ENCODE results near the gene EPHB4.
A peak's percentile ranks its signal among the peaks of the same experiment; 100 is the strongest.

Gene EPHB4

GRCh38 chr7:100827330-100828226 lies at the start of gene EPHB4:
Gene EPHB4 (minus strand): TSS chr7:100827523. CDS start chr7:100827030, 493 bp downstream.
- ChIA-PET POLR2A (ENCODE audit: low non-redundant PET) (interaction anchor here (0.6 to 0.7 kb wide), 2 partner anchors 25 to 26 kb away, joined by 3 to 14 read pairs; no protein-coding TSS in a partner anchor), CTCF (interaction anchor here (0.6 to 2.3 kb wide), 6 partner anchors 21 to 108 kb away, joined by 3 to 12 read pairs (median 3); partner anchors contain the start of gene EPO)
- peak; percentile 59 for DNase-seq (ENCODE audit: low spot score)
- TF ChIP-seq CTCF (conservative IDR thresholded peaks at IDR 0.05; ENCODE audit: low read depth): peak; percentile 65
- H3K27ac ChIP-seq: peak within 1 kb of the TSS; percentile 92

- ChIA-PET POLR2A (ENCODE audit: low non-redundant PET) (interaction anchor here (0.7 to 1.2 kb wide), 4 partner anchors 15 to 651 kb away, joined by 3 to 8 read pairs (median 3); partner anchors contain the start of genes TRIM56 and UFSP1), CTCF (interaction anchor here (0.6 to 1.8 kb wide), 4 partner anchors 19 to 785 kb away, joined by 3 to 5 read pairs (median 4); no protein-coding TSS in a partner anchor)
- peak overlapping the region; percentile 100 for H3K27ac ChIP-seq
- no peak for DNase-seq (ENCODE audit: low spot score)
- no peak for TF ChIP-seq CTCF (conservative IDR thresholded peaks at IDR 0.05; ENCODE audit: low read depth)
Measured at GRCh38 chr7:100875356-100875751, 48.0 kb upstream of the EPHB4 start.

GRCh38 chr7:100874577-100875355 lies 47.4 kb upstream of the EPHB4 start, which contains the start of gene SRRT:
Gene SRRT (plus strand): TSS chr7:100875103. CDS start chr7:100875591, 488 bp downstream.
- peak; percentile 97 for DNase-seq (ENCODE audit: low spot score)
- H3K27ac ChIP-seq: peak within 1 kb of the TSS; percentile 100
- POLR2A ChIA-PET (ENCODE audit: low non-redundant PET): interaction anchor here (0.7 to 1.2 kb wide), 3 partner anchors 12 to 38 kb away, joined by 3 to 8 read pairs (median 4); partner anchors contain the start of gene UFSP1
- no peak for TF ChIP-seq CTCF (conservative IDR thresholded peaks at IDR 0.05; ENCODE audit: low read depth)
- CTCF ChIA-PET: interaction anchor here (0.6 to 1.8 kb wide), 3 partner anchors 20 to 784 kb away, joined by 4 to 5 read pairs (median 5); no protein-coding TSS in a partner anchor

GRCh38 chr7:100874300-100874576 lies 46.9 kb upstream of the EPHB4 start:
- ChIA-PET POLR2A (ENCODE audit: low non-redundant PET) (no interaction called here), CTCF (no interaction called here)
- no peak for TF ChIP-seq CTCF (conservative IDR thresholded peaks at IDR 0.05; ENCODE audit: low read depth)
- DNase-seq (ENCODE audit: low spot score): no peak
- peak overlapping the region; percentile 100 for H3K27ac ChIP-seq

GRCh38 chr7:100873599-100874299 lies 46.4 kb upstream of the EPHB4 start:
- CTCF ChIA-PET: no interaction called here
- TF ChIP-seq CTCF (conservative IDR thresholded peaks at IDR 0.05; ENCODE audit: low read depth): no peak
- POLR2A ChIA-PET (ENCODE audit: low non-redundant PET): no interaction called here
- DNase-seq (ENCODE audit: low spot score): no peak
- peak overlapping the region; percentile 100 for H3K27ac ChIP-seq

Measured in RWPE1 (cell line).